HUES48 (cell line): ENCODE measurements around the gene TSPAN31.
A peak's percentile ranks its signal among the peaks of the same experiment; 100 is the strongest.

Experiments
- H3K27ac ChIP-seq: one replicate; pipeline ENCODE4 v1.7.0; 2013; ENCODE audit warnings: low read depth, low read length, inconsistent platforms
- H3K27me3 ChIP-seq: 2 replicates; pipeline ENCODE4 v1.6.1; 2013; ENCODE audit warnings: mild to moderate bottlenecking, low read length; ENCODE audit not compliant: control insufficient read depth, insufficient read depth
- H3K36me3 ChIP-seq: 2 replicates; pipeline ENCODE4 v1.6.1; 2013; ENCODE audit warnings: low read length; ENCODE audit not compliant: control insufficient read depth, insufficient read depth
- H3K4me1 ChIP-seq: 2 replicates; pipeline ENCODE4 v1.6.1; 2013; ENCODE audit warnings: mild to moderate bottlenecking, low read length; ENCODE audit not compliant: control insufficient read depth, insufficient read depth
- H3K4me3 ChIP-seq: 2 replicates; pipeline ENCODE4 v1.5.1; 2013; ENCODE audit warnings: mild to moderate bottlenecking, low read depth, low read length
- H3K9ac ChIP-seq: 2 replicates; pipeline ENCODE4 v1.6.1; 2013; ENCODE audit warnings: mild to moderate bottlenecking, low read depth, low read length, moderate library complexity
- H3K9me3 ChIP-seq: 2 replicates; pipeline ENCODE4 v1.6.1; 2013; ENCODE audit warnings: low read length; ENCODE audit not compliant: control insufficient read depth, insufficient read depth

TSPAN31 gene

DNA sequence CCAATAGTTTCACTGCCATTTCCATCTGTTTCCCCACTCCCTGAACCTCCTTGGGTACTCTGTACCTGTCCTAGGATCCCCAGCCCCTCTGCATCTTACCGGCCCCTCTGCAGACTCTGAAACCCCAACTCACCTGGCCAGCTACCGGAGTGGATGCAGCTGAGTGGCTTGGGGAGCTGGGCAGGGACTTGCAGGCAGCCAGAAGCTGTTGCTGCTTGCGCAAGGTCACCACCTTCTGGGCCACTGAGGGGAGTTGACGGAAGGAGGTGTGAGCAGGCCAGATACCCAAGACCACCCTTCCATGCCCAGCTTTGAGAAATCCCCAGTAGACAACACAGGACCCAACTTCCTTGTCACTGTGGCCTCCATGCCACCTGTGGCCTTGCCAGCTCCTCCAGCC is 12.6 kb upstream of the TSPAN31 start:
- peaks cover 98% of the 10 kb centered on the region for H3K27me3 ChIP-seq
- H3K9ac ChIP-seq: no peak overlapping the region
- no peak overlapping the region for H3K4me3 ChIP-seq

DNA sequence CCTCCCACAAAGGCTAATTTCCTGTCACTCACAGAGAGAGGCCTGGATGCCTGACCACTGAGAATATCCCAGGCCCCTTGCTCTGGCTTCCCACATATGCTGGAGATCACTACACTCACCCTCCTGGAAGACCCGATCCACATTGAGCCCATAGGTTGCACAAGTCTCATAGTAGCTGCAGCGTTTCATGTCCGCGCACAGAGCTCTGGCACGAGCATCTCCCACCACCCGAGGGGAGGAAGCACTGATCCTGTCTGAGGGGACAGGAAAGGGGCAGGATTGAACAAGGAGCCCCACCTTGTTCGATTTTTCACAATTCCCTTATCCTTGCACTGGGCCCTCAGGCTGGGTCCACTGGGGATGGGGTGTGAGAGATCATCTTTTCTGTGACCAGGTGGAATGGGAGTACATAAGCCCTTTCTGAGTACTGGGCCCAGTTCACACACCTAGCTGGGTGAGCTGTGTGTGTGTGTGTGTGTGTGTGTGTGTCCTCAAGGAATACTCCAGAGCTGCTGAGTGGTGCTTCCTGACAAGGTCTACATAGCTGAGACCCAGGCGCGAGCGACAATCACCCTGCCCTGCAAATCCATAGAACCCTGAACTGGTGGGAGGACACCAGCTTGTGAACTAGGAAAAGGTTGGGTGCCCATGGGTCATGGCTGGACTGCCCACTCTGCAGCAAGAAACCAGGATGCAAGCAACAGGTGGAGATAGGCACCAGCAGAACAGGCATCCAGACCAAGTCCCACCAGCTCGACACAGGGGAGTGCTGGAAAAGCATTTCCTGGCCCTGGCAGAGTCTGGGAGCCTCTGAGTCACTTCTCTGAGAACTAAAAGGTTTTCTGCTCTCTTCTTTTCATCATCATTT is 11.9 kb upstream of the TSPAN31 start:
- H3K9ac ChIP-seq: no peak overlapping the region
- H3K27me3 ChIP-seq: peaks cover 98% of the 10 kb centered on the region
- no peaks in the 10 kb centered on the region for H3K9me3 ChIP-seq

More for the DNA sequence above, 12.6 kb upstream of the TSPAN31 start:
- H3K9me3 ChIP-seq: no peaks in the 10 kb centered on the region
- H3K4me1 ChIP-seq: peaks cover 9% of the 10 kb centered on the region
- no peak overlapping the region for H3K27ac ChIP-seq
- no peaks in the 10 kb centered on the region for H3K36me3 ChIP-seq

DNA sequence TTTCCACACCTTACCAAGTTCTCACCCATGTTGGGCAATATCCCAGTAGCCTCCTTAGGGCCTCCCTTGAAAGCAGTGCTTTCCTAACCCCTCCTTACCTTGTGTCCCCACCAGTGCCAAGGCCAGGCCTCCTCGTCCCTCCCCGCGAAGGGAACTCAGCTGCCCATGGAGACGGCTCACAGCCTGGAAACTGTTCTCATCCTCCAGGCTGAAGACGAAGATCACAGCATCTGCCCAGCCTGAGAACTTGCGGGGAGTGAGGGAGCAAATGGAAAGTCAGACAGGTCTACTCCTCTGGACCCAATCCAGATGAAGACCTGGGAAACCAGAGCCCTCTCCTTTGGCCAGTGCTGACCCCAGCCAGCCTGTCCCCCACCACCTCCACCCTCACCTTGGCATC is 10.9 kb upstream of the TSPAN31 start:
- Histone ChIP-seq H3K4me1 (peaks cover 9% of the 10 kb centered on the region), H3K27ac (no peak overlapping the region), H3K9me3 (no peaks in the 10 kb centered on the region), H3K4me3 (no peak overlapping the region), H3K27me3 (peaks cover 98% of the 10 kb centered on the region), H3K9ac (no peak overlapping the region), H3K36me3 (no peaks in the 10 kb centered on the region)

More for the DNA sequence above, 11.9 kb upstream of the TSPAN31 start:
- H3K4me3 ChIP-seq: no peak overlapping the region
- H3K27ac ChIP-seq: no peak overlapping the region
- no peaks in the 10 kb centered on the region for H3K36me3 ChIP-seq
- H3K4me1 ChIP-seq: peaks cover 9% of the 10 kb centered on the region

DNA sequence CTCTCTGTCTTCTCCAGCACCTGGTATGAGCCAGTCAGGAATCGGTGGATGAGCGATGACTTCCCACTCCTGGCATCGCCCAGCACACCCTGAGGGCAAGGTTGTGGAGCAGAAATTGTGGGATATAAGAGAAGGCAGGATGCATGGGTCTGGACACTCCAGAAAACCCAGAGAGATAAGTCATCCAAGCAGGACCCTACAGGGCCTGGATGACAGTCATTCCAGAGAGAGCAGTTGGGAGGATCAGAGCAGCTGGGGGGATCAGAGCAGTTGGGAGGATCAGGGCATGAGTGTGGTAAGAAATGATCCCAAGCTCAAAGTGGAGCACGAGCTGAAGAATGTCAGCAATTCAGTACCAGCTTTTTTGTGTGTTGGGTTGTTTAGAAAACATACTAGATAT is 10.2 kb upstream of the TSPAN31 start:
- H3K9ac ChIP-seq: no peak overlapping the region
- no peak overlapping the region for H3K4me3 ChIP-seq
- H3K36me3 ChIP-seq: no peaks in the 10 kb centered on the region
- peaks cover 99% of the 10 kb centered on the region for H3K27me3 ChIP-seq
- H3K27ac ChIP-seq: no peak overlapping the region
- H3K9me3 ChIP-seq: no peaks in the 10 kb centered on the region
- H3K4me1 ChIP-seq: peaks cover 15% of the 10 kb centered on the region

DNA sequence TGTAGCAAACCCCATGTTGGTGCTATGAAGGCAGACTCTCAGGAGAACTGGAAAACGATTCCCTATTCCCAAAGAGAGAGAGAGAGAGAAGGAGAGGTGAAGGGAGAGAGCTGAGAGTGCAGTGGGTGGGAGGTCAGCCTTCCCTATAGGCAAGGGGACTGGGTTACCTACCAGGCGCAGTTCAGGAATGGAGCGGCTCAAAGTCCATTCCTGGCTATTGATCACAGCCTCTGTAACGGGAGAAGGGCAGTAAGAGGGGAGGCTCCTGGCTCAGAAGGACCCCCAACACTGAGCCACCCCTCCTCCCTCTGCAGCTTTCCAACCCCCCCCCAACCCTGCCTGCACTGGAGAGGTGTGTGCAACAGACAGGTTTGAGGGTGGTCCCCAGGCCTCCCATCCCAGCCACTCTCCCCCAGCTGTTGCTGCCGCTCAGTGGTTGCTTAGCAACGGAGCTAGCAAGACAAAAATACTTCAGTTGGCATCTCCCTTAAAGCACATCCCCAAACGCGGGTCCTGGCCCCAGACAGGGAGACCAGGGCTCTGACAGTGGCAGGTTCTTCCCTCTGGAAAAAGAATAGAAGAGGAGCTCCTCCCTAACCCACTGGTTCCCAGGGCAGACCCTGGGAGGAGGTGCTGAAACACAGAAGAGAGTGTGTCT is 9.5 kb upstream of the TSPAN31 start:
- Histone ChIP-seq H3K27ac (no peak overlapping the region), H3K4me3 (peak overlapping the region; percentile 47), H3K36me3 (no peaks in the 10 kb centered on the region), H3K9me3 (no peaks in the 10 kb centered on the region), H3K27me3 (peaks cover 99% of the 10 kb centered on the region), H3K9ac (no peak overlapping the region), H3K4me1 (peaks cover 17% of the 10 kb centered on the region)

DNA sequence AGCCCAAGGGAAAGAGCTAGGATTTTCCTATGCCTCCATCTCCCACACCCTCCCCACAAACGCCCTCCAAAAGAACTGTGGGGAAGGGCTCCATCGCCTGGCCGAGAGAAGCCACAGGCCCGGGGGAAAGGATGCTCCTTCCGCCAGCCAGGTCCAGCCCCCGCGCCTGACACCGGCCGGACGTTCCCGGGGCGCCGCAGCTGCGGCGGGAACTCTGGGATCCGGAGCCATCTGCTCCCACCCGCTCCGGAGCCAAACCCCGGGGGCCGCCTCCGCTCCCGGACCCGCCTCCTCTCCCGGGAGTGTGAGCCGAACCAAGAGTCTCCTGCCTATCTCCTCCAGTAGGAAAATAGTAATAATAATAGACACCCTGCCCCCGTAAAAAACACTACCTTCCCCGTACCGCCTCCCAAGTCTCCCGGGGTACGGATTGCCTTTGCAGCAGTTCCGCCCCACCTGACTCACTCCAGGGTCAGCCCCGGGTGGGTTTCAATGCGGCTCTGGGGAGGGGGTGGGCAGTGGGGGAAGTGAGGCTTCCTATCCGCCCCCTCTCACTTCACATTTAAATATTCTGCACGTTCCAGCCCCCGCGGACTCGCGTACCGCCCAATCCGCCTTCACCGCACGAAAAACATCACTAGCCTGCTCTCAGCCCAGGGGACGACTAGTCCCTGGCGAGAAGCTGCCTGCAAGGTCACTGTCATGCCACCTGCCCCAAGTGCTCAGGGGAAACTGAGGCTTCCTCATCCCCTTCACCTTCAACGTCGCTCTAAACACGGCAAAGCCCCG is 8.7 kb upstream of the TSPAN31 start:
- no peaks in the 10 kb centered on the region for H3K36me3 ChIP-seq
- peaks cover 17% of the 10 kb centered on the region for H3K4me1 ChIP-seq
- H3K4me3 ChIP-seq: peak overlapping the region; percentile 47
- no peak overlapping the region for H3K27ac ChIP-seq
- H3K9ac ChIP-seq: no peak overlapping the region
- peaks cover 99% of the 10 kb centered on the region for H3K27me3 ChIP-seq
- H3K9me3 ChIP-seq: no peaks in the 10 kb centered on the region

DNA sequence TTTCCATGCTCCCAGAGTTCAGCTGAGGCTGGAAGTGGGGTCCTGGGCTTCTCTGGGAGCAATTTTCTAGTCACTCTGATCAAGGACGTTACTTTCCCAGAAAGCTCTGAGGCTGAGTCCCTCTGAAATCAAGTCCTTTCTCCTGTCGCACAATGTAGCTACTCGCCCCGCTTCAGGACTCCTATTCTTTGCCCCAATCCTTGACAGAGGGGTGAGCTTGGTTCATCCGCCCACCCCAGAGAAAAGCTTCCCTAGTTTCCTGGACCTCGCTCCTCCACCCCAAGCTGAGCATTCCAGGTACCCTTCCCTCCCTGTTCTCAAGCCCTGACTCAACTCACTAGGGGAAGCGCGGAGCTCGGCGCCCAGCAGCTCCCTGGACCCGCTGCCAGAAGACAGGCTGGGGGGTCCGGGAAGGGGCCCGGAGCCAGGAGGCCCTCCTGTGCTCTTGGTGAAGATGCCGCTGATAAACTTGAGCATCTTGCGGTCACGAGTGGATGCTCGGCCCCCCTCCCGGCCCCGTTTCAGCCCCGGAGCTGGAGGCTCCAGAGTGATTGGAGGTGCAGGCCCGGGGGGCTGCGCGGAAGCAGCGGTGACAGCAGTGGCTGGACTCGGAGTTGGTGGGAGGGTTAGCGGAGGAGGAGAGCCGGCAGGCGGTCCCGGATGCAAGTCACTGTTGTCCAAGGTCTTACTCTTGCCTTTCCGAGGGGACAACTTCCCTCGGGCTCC is 7.9 kb upstream of the TSPAN31 start:
- peaks cover 17% of the 10 kb centered on the region for H3K4me1 ChIP-seq
- no peaks in the 10 kb centered on the region for H3K36me3 ChIP-seq
- no peaks in the 10 kb centered on the region for H3K9me3 ChIP-seq
- peaks cover 99% of the 10 kb centered on the region for H3K27me3 ChIP-seq
- H3K4me3 ChIP-seq: peak overlapping the region; percentile 47; the same call in 1 of the 2 replicates
- no peak overlapping the region for H3K9ac ChIP-seq
- H3K27ac ChIP-seq: no peak overlapping the region

DNA sequence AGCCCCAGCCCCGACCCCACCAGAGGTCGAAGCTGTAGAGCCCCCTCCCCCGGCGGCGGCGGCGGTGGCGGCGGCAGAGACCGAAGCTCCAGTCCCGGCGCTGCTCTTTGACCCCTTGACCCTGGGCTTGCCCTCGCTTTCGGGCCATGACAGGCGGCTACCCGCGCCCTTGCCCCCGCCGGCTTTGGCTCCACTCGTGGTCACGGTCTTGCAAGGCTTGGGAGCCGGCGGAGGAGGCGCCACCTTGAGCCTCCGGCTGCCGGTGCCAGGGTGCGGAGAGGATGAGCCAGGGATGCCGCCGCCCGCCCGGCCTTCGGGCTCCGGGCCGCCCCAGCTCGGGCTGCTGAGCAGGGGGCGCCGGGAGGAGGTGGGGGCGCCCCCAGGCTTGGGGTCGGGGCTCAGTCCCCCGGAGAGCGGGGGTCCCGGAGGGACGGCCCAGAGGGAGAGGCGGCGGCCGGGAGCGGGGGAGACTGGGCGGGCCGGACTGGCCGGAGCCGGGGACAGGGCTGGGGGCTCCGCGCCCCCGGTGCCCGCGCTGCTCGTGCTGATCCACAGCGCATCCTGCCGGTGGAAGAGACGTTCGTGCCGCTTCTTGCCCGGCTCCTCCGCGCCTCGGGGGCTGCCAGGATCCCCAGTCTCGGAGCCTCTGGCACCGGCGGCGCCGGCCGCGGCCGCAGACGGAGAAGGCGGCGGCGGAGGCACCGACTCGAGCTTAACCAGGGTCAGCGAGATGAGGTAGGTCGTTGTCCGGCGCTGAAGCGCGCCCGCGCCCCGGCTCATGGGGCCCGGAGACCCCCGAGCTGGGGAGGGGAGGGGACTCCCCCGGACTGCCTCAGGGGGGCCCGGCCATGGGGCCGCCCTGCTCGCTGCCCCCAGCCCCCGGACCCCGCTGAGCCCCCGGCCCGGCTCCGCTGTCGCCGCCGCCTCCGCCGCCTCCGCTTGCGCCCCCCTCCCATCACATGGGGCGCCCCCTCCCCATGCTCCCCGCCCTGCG is 7.1 kb upstream of the TSPAN31 start:
- H3K4me3 ChIP-seq: peak overlapping the region; percentile 47
- H3K27ac ChIP-seq: no peak overlapping the region
- peaks cover 17% of the 10 kb centered on the region for H3K4me1 ChIP-seq
- no peaks in the 10 kb centered on the region for H3K36me3 ChIP-seq
- no peaks in the 10 kb centered on the region for H3K9me3 ChIP-seq
- no peak overlapping the region for H3K9ac ChIP-seq
- H3K27me3 ChIP-seq: peaks cover 98% of the 10 kb centered on the region

DNA sequence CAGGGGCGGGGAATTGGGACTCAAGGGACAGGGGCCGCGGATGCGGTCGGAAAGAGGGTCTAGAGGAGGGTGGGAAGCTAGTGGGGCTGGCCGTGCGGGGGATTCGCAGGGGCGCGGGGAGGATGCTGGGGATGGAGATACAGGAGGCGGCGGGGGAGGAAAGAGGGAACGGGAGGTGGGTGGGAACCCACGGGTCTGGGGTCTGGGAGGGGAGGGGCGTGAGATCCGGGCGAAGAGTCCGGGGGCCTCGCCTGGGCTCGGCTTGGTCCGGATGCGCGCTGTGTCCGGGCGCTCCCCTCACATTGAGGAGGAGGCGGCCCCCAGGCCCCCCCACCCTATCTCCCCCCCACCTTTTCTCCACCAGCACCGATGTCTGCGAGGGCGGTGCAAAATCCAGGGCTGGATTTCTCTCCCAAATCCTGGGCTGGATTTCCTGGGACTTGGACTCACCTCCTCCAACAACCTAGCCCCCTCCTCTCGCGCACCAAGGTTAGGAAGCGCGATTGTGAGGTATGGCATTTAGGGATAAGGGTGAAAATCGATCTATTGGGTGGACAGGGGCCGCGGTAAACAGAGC is 6.1 kb upstream of the TSPAN31 start, which contains the start of gene AGAP2:
Gene AGAP2, minus strand, starts transcription at position 82 of the 577 bp plus-strand sequence. CDS start 496 bp downstream, outside the sequence.
- peaks cover 17% of the 10 kb centered on the region for H3K4me1 ChIP-seq
- peak within 1 kb of the TSS; percentile 54 for H3K4me3 ChIP-seq
- no peaks in the 10 kb centered on the region for H3K9me3 ChIP-seq
- H3K27ac ChIP-seq: no peak within 1 kb of the TSS
- peaks cover 89% of the 10 kb centered on the region for H3K27me3 ChIP-seq
- no peak within 1 kb of the TSS for H3K9ac ChIP-seq
- no peaks in the 10 kb centered on the region for H3K36me3 ChIP-seq
